Stimulated activated CD4-positive, alpha-beta T cell treated with anti-CD3 and anti-CD28 coated beads, Interleukin-2, amount 100 ng/mL, for 4 hours (primary cell): ENCODE results near the gene ACTMAP.
"Not testable (repeated sequence)": the region's sequence is repeated elsewhere in the genome, so short reads cannot be mapped to it uniquely, and the experiment has no call there.

Source experiments
- DNase-seq: peaks from one replicate; pipeline ENCODE4 v3.0.0-alpha.2; 2020; ENCODE audit warnings: low read depth

Gene ACTMAP

GRCh38 chr19:40750058-40750873 lies at the start of gene ACTMAP:
TSS of gene ACTMAP (minus strand) at chr19:40750477. CDS start at chr19:40749803, 674 bp downstream.
- peak; percentile 99 for DNase-seq

GRCh38 chr19:40799558-40800338 lies 49.5 kb upstream of the ACTMAP start:
- DNase-seq = no peak

- peak; percentile 100 for DNase-seq
Observed at GRCh38 chr19:40798683-40799557, 48.6 kb upstream of the ACTMAP start, which contains the start of gene EGLN2. TSS of gene EGLN2 (plus strand) at chr19:40799191. CDS start at chr19:40800573, 1,382 bp downstream.

- DNase-seq = no peak
Observed at GRCh38 chr19:40797963-40798682, 47.8 kb upstream of the ACTMAP start.

- no peak for DNase-seq
Observed at GRCh38 chr19:40797166-40797962, 47.1 kb upstream of the ACTMAP start.

GRCh38 chr19:40791996-40792395 lies 41.7 kb upstream of the ACTMAP start:
- no peak for DNase-seq

- no peak for DNase-seq
Observed at GRCh38 chr19:40791349-40791748, 41.1 kb upstream of the ACTMAP start.

- no peak for DNase-seq
Observed at GRCh38 chr19:40786060-40787037, 36.1 kb upstream of the ACTMAP start.

- no peak for DNase-seq
Observed at GRCh38 chr19:40785526-40785925, 35.2 kb upstream of the ACTMAP start.

GRCh38 chr19:40784146-40784545 lies 33.9 kb upstream of the ACTMAP start:
- not testable (repeated sequence) for DNase-seq

GRCh38 chr19:40783711-40784110 lies 33.4 kb upstream of the ACTMAP start:
- no peak for DNase-seq

GRCh38 chr19:40781140-40781539 lies 30.9 kb upstream of the ACTMAP start:
- DNase-seq = no peak

- DNase-seq = no peak
Observed at GRCh38 chr19:40780582-40780981, 30.3 kb upstream of the ACTMAP start.

- no peak for DNase-seq
Observed at GRCh38 chr19:40778706-40779284, 28.5 kb upstream of the ACTMAP start.

GRCh38 chr19:40777937-40778705 lies 27.8 kb upstream of the ACTMAP start, which contains the start of gene RAB4B:
TSS of gene RAB4B (plus strand) at chr19:40778247. CDS start at chr19:40778376, 129 bp downstream.
- DNase-seq = peak; percentile 100

- DNase-seq = no peak
Observed at GRCh38 chr19:40777645-40777936, 27.3 kb upstream of the ACTMAP start.

- DNase-seq = peak; percentile 86
Observed at GRCh38 chr19:40776932-40777644, 26.8 kb upstream of the ACTMAP start.

GRCh38 chr19:40776364-40776763 lies 26.1 kb upstream of the ACTMAP start:
- DNase-seq = no peak
